ENCODE measurements around the gene RABGAP1.

Gene RABGAP1

GRCh38 chr9:123111427-123112014, 170.7 kb downstream of the RABGAP1 start (continued):
- TF ChIP-seq CTCF (tag by site-specific recombination; IDR thresholded peaks at IDR 0.05): no peak
- no peak for TF ChIP-seq ZSCAN30 (tag by site-specific recombination; IDR thresholded peaks at IDR 0.05)
- no peak for TF ChIP-seq ZBTB1 (tag by site-specific recombination; IDR thresholded peaks at IDR 0.05)

DNA sequence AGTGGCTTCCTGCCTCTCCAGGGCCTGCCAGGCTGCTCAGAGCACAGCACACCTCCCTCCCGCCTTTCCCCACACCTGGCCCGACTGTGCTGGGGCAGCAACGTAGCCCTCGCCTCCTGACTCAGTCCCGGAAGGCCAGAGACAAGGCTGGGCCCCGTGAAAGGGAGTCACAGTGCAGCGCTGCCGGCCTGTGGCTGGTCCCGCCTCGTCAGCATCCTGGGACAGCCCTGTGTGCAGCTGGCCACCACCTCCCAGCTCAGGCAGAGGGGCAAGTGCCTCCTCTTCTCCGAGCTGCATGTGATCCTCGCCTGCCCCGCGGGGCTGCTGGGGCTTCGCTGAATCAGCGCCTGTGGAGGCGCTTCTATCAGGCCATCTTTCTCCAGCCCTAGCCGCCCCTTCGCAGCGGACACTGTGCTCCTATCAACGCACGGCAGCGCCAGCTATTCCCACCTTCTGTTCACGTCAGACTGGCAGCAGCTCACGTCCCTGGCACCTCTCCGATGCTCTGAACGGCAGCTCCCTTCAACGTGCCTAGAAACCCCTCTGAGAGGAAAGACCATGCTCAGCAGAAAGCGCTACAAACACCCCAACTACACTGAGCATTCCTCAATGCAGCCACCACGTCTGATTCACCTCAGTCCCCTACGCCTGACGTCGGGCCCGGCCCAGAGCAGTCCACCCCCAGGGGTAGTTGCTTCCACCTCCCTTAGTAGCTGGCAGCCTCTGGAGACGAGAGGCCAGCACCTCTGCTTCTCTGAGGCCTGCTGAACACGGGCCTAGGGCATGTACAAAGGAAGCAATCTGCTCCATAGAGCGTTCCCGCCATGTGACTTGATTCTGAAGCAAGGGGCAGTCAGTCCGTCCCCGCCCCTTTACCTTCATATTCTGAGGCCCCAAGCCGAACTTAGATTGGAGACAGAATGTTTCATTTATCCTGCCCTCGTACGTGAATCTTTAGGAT, 171.5 kb downstream of the RABGAP1 start:
- ChIA-PET POLR2A (no interaction called here), CTCF (interaction anchor here (0.6 to 1.1 kb wide), 4 partner anchors 10 to 1019 kb away, joined by 3 to 5 read pairs (median 4); no protein-coding TSS in a partner anchor)
- H3K9me3 ChIP-seq (ENCODE audit: control insufficient read depth, insufficient read depth, low read depth, low read length): no peaks in the 10 kb centered on the region
- no peak overlapping the region for H3K27ac ChIP-seq (ENCODE audit: extremely low read depth, low read depth, low read length)
- no peaks in the 10 kb centered on the region for H3K4me1 ChIP-seq (ENCODE audit: control insufficient read depth, insufficient read depth, low read length)
- peaks cover 0 to 53% of the 10 kb centered on the region in 2 experiments; a peak in 1 of 3 replicates for H3K36me3 ChIP-seq (ENCODE audit: control insufficient read depth in 2 of 2, insufficient read depth in 1 of 2, low read length in 2 of 2)
- TF ChIP-seq ZNF529 (tag by site-specific recombination; IDR thresholded peaks at IDR 0.05; ENCODE audit: insufficient replicate concordance) (no peak), ZBTB48 (tag by site-specific recombination; IDR thresholded peaks at IDR 0.05) (no peak), ZBTB20 (tag by site-specific recombination; IDR thresholded peaks at IDR 0.05) (no peak), ZNF639 (tag by site-specific recombination; IDR thresholded peaks at IDR 0.05) (no peak), ZNF155 (tag by site-specific recombination; IDR thresholded peaks at IDR 0.05) (no peak), ZNF311 (tag by site-specific recombination; IDR thresholded peaks at IDR 0.05; ENCODE audit: borderline replicate concordance) (no peak), ZNF202 (tag by site-specific recombination; IDR thresholded peaks at IDR 0.05; ENCODE audit: borderline replicate concordance) (no peak), ZNF645 (tag by site-specific recombination; IDR thresholded peaks at IDR 0.05) (no peak), BCL11B (tag by site-specific recombination; IDR thresholded peaks at IDR 0.05; ENCODE audit: low read depth) (no peak), ZNF621 (tag by site-specific recombination; IDR thresholded peaks at IDR 0.05) (no peak), ZFP41 (tag by site-specific recombination; IDR thresholded peaks at IDR 0.05; ENCODE audit: borderline replicate concordance) (no peak), ZNF335 (tag by site-specific recombination; conservative IDR thresholded peaks at IDR 0.05) (no peak), ZNF76 (tag by site-specific recombination; IDR thresholded peaks at IDR 0.05; ENCODE audit: borderline replicate concordance, low read depth) (no peak), ZFP37 (tag by site-specific recombination; IDR thresholded peaks at IDR 0.05) (no peak), ZNF571 (tag by site-specific recombination; IDR thresholded peaks at IDR 0.05) (no peak)
- TF ChIP-seq, protein P1, sequence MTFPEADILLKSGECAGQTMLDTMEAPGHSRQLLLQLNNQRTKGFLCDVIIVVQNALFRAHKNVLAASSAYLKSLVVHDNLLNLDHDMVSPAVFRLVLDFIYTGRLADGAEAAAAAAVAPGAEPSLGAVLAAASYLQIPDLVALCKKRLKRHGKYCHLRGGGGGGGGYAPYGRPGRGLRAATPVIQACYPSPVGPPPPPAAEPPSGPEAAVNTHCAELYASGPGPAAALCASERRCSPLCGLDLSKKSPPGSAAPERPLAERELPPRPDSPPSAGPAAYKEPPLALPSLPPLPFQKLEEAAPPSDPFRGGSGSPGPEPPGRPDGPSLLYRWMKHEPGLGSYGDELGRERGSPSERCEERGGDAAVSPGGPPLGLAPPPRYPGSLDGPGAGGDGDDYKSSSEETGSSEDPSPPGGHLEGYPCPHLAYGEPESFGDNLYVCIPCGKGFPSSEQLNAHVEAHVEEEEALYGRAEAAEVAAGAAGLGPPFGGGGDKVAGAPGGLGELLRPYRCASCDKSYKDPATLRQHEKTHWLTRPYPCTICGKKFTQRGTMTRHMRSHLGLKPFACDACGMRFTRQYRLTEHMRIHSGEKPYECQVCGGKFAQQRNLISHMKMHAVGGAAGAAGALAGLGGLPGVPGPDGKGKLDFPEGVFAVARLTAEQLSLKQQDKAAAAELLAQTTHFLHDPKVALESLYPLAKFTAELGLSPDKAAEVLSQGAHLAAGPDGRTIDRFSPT (tag by site-specific recombination; IDR thresholded peaks at IDR 0.05): no peak
- TF ChIP-seq, protein P2, sequence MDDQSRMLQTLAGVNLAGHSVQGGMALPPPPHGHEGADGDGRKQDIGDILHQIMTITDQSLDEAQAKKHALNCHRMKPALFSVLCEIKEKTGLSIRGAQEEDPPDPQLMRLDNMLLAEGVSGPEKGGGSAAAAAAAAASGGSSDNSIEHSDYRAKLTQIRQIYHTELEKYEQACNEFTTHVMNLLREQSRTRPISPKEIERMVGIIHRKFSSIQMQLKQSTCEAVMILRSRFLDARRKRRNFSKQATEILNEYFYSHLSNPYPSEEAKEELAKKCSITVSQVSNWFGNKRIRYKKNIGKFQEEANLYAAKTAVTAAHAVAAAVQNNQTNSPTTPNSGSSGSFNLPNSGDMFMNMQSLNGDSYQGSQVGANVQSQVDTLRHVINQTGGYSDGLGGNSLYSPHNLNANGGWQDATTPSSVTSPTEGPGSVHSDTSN (CRISPR knock-in tag; IDR thresholded peaks at IDR 0.05): no peak
- TF ChIP-seq, protein P3, sequence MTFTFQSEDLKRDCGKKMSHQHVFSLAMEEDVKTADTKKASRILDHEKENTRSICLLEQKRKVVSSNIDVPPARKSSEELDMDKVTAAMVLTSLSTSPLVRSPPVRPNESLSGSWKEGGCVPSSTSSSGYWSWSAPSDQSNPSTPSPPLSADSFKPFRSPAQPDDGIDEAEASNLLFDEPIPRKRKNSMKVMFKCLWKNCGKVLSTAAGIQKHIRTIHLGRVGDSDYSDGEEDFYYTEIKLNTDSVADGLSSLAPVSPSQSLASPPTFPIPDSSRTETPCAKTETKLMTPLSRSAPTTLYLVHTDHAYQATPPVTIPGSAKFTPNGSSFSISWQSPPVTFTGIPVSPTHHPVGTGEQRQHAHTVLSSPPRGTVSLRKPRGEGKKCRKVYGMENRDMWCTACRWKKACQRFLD (tag by site-specific recombination; IDR thresholded peaks at IDR 0.05): no peak
- TF ChIP-seq, protein P4, sequence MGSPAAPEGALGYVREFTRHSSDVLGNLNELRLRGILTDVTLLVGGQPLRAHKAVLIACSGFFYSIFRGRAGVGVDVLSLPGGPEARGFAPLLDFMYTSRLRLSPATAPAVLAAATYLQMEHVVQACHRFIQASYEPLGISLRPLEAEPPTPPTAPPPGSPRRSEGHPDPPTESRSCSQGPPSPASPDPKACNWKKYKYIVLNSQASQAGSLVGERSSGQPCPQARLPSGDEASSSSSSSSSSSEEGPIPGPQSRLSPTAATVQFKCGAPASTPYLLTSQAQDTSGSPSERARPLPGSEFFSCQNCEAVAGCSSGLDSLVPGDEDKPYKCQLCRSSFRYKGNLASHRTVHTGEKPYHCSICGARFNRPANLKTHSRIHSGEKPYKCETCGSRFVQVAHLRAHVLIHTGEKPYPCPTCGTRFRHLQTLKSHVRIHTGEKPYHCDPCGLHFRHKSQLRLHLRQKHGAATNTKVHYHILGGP (tag by site-specific recombination; IDR thresholded peaks at IDR 0.05): no peak
- no peak overlapping the region for H3K4me3 ChIP-seq (ENCODE audit: low read depth, low read length)

Measured in HEK293 (cell line).